Glutamatergic neuron (in vitro differentiated cells): ENCODE data around the gene SLC6A3. TPM values are rescaled to one million over a fixed set of nuclear protein-coding genes. Genes with fewer than 3 reads are reported as not detected.

Source experiments
- DNase-seq: peaks from one replicate; pipeline ENCODE4 v3.0.0; 2022
- H3K27ac Mint-ChIP-seq: one replicate; pipeline ENCODE4 v1.8.0; 2020; ENCODE audit warnings: mild to moderate bottlenecking, mixed read lengths, inconsistent platforms; ENCODE audit not compliant: unreplicated experiment
- H3K27me3 Mint-ChIP-seq: one replicate; pipeline ENCODE4 v1.8.0; 2020; ENCODE audit warnings: mild to moderate bottlenecking, moderate library complexity, mixed read lengths, inconsistent platforms; ENCODE audit not compliant: unreplicated experiment
- H3K36me3 Mint-ChIP-seq: one replicate; pipeline ENCODE4 v1.8.0; 2020; ENCODE audit warnings: mild to moderate bottlenecking, mixed read lengths, inconsistent platforms; ENCODE audit not compliant: unreplicated experiment
- H3K4me1 Mint-ChIP-seq: one replicate; pipeline ENCODE4 v1.8.0; 2020; ENCODE audit warnings: mild to moderate bottlenecking, low read depth, mixed read lengths, inconsistent platforms; ENCODE audit not compliant: unreplicated experiment
- H3K4me3 Mint-ChIP-seq: one replicate; pipeline ENCODE4 v1.8.0; 2020; ENCODE audit warnings: mild to moderate bottlenecking, mixed read lengths, inconsistent platforms; ENCODE audit not compliant: unreplicated experiment
- H3K9me3 Mint-ChIP-seq: one replicate; pipeline ENCODE4 v1.8.0; 2020; ENCODE audit warnings: mild to moderate bottlenecking, moderate library complexity, mixed read lengths, inconsistent platforms; ENCODE audit not compliant: unreplicated experiment
- total RNA-seq: library from RNA; stranded (reverse); fragmentation: NEBNext Ultra II Directional; extraction: Animal tissue kit (Norgen Biotek cat#: 25700); gene quantifications from one replicate; pipeline ENCODE4 v1.2.1, GENCODE V29; 2021; ENCODE audit not compliant: unreplicated experiment
- TF ChIP-seq, protein P1 (sequence below): fragments of 200-600 bp; sonication (generic); IDR thresholded peaks from one replicate; pipeline ENCODE4 v1.5.0; 2021; ENCODE audit not compliant: partially characterized antibody, unreplicated experiment

The SLC6A3 gene
- total RNA-seq, 1 donor from 2014 or later = 22.4 TPM

DNA sequence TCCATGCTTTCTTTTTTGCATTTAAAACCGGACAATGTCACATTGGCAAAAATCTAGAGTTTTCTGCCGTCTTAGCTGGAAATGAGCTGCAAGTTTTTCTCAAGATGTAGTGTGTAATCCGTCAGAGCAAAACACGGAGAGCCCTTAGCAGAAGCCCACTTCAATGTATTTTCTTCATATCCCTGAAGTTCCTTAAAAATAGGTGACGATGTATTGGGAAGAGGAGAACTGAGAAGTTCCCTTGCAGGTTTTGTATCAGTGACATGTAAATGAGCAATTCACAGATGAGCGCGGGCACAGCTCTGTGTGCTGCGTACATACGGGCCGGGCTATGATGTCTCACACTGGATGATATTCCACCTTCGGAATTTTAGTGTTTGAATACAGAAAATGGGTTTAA lies 85.5 kb downstream of the SLC6A3 start:
- no peak for DNase-seq
- peaks cover 6% of the 10 kb centered on the region for H3K9me3 Mint-ChIP-seq
- H3K36me3 Mint-ChIP-seq = no peaks in the 10 kb centered on the region
- peaks cover 10% of the 10 kb centered on the region for H3K4me1 Mint-ChIP-seq
- H3K4me3 Mint-ChIP-seq = no peak overlapping the region
- no peak overlapping the region for H3K27ac Mint-ChIP-seq
- TF ChIP-seq, protein P1, sequence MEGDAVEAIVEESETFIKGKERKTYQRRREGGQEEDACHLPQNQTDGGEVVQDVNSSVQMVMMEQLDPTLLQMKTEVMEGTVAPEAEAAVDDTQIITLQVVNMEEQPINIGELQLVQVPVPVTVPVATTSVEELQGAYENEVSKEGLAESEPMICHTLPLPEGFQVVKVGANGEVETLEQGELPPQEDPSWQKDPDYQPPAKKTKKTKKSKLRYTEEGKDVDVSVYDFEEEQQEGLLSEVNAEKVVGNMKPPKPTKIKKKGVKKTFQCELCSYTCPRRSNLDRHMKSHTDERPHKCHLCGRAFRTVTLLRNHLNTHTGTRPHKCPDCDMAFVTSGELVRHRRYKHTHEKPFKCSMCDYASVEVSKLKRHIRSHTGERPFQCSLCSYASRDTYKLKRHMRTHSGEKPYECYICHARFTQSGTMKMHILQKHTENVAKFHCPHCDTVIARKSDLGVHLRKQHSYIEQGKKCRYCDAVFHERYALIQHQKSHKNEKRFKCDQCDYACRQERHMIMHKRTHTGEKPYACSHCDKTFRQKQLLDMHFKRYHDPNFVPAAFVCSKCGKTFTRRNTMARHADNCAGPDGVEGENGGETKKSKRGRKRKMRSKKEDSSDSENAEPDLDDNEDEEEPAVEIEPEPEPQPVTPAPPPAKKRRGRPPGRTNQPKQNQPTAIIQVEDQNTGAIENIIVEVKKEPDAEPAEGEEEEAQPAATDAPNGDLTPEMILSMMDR = no peak
- H3K27me3 Mint-ChIP-seq = peaks cover 3% of the 10 kb centered on the region

DNA sequence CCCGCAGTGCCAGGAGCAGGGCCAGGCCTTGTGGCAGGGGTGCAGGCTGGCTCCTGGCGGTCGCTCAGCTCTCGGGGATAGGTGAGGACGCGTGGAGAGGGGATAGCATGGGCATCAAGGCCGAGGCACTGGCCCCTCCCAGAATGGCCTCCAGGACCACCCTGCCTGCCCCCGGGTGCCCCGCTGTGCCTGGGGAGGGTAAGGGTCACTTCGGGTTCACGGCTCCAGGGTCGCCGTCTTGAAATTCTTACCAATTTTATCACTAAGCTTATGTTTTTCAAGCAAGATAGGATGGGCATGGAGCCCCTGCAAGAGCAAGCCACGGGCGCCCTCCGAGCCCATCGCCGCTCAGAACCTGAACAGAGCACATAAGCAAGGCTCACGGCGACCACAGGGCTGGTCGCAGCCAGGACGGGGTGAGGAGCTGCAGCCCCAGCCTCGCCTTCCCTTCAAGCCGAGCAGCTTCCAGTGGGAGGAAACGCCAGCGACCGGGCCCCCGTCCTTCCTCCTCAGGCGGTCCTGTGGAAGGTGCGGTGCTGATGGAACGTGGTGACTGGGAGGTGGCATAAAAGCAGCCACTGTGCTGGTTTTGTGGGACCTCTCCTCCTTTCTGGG lies 86.1 kb downstream of the SLC6A3 start:
- DNase-seq = no peak
- TF ChIP-seq, protein P1 = no peak
- Mint-ChIP-seq H3K27ac (no peak overlapping the region), H3K27me3 (peaks cover 3% of the 10 kb centered on the region), H3K4me1 (peaks cover 15% of the 10 kb centered on the region), H3K9me3 (peaks cover 6% of the 10 kb centered on the region), H3K4me3 (no peak overlapping the region), H3K36me3 (no peaks in the 10 kb centered on the region)

DNA sequence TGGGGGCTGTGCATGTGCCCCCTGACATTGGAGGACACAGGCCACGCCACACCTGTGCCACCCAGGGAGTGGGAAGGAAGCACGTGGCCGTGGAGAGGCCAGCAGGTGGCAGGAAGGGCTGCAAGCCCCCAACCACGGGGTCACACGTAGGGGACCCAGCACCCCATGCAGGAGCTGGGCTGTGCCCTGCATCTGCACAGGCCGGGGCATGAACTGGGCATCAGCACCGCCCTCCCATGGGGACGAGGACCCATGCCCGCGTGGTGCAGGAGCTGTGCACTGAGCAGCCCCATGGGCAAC lies 86.6 kb downstream of the SLC6A3 start:
- no peak overlapping the region for H3K27ac Mint-ChIP-seq
- peaks cover 15% of the 10 kb centered on the region for H3K4me1 Mint-ChIP-seq
- H3K36me3 Mint-ChIP-seq = no peaks in the 10 kb centered on the region
- peaks cover 3% of the 10 kb centered on the region for H3K27me3 Mint-ChIP-seq
- no peak overlapping the region for H3K4me3 Mint-ChIP-seq
- H3K9me3 Mint-ChIP-seq = peaks cover 6% of the 10 kb centered on the region
- TF ChIP-seq, protein P1 = no peak
- DNase-seq = no peak

DNA sequence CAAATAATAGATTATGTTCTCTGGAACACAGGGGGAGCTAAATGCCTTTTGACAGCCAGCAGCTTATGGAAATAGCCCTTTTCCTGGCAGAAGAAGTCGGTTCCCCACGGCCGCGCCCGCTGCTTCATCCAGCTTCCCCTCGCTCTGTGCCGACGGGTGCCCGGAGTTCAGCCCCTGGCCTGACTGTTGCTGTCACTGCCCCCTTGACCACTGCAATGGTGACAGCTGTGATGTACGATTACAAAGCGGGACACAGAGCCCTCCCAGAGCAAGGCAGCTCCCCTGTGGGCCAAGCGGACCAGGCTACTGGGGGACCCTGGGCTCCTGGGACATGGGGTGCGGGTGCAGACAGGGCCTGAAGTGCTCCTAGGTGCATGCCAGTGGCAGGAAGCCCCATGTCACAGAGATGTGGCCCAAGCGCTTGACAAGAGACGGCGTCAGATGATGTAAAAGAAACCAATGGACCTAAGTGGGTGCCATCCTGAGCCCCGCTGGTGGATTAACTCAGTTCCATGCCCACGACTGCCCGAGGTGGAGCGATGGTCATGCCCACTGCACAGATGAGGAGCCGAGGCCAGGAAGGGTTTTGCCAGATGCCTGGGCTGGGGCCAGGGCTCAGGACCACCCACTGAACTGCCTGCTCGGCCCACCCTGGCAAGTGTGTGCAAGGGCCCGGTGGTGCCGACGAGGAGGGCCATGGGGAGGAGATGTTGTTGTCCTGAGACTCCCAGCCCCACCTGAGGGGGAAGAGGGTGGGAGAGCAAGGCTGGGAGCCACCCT lies 87.1 kb downstream of the SLC6A3 start:
- no peak for DNase-seq
- Mint-ChIP-seq H3K27me3 (peaks cover 3% of the 10 kb centered on the region), H3K27ac (no peak overlapping the region), H3K4me1 (peaks cover 15% of the 10 kb centered on the region), H3K36me3 (no peaks in the 10 kb centered on the region), H3K9me3 (peaks cover 6% of the 10 kb centered on the region), H3K4me3 (no peak overlapping the region)
- TF ChIP-seq, protein P1 = no peak
